ENCODE measurements around the gene CD93. TPM values are rescaled to one million over a fixed set of nuclear protein-coding genes. Genes with fewer than 3 reads are reported as not detected.

The CD93 gene
- total and polyA plus RNA-seq, 7 donors, result 7.7 to 35.7 (median 17.6) TPM

DNA sequence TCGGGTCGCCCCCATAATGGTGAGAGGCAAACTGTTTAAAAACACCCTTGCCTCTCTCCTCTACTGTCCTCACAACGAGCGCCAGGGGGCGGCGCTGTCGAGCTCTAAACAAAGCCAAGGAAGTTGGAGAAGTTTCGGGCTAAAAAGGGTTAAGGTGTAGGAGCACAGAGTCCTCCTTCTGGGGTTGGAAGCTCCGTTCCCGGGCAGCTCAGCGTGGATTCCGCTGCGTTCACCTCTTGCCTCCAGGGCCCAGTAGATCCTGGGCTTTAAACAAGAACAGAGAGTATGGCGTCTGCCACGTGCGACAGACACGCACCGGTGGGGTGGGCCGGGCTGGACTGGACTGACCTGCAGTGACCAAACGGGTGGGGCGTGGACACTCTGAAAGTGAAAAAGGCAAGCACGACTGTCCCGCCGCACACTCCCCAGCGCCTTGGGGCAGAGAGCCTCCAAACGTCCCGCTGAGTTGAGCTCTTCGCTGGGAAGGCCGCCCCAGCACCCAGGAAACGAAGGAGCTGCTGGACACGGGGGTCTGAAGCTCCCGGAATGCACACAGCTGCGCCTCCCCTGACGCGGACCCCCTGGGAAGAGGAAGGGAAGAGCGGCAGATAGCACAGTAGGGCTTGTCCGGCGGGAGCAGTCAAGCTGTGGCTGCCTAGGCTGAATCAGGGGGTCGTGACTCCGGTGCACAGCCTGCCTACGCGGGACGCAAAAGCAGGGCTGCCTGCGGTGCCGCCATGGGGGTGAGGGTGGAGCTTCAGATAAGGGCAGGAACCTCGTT lies 35.1 kb downstream of the CD93 start:
- Histone ChIP-seq H3K36me3 (ENCODE audit: insufficient read depth in 1 of 2, low read depth in 1 of 2) (no peaks in the 10 kb centered on the region), H3K27ac (peak overlapping the region; percentile 97), H3K9me3 (no peaks in the 10 kb centered on the region), H3K4me3 (peak overlapping the region; percentile 75), H3K27me3 (ENCODE audit: insufficient read depth in 3 of 3, low read length in 2 of 3) (no peaks in the 10 kb centered on the region), H3K4me1 (peaks cover 12% of the 10 kb centered on the region)
- peak; percentile 34 to 51 (median 50) for ATAC-seq
- DNase-seq, result peak; percentile 86 to 91
- TF ChIP-seq, protein P1, sequence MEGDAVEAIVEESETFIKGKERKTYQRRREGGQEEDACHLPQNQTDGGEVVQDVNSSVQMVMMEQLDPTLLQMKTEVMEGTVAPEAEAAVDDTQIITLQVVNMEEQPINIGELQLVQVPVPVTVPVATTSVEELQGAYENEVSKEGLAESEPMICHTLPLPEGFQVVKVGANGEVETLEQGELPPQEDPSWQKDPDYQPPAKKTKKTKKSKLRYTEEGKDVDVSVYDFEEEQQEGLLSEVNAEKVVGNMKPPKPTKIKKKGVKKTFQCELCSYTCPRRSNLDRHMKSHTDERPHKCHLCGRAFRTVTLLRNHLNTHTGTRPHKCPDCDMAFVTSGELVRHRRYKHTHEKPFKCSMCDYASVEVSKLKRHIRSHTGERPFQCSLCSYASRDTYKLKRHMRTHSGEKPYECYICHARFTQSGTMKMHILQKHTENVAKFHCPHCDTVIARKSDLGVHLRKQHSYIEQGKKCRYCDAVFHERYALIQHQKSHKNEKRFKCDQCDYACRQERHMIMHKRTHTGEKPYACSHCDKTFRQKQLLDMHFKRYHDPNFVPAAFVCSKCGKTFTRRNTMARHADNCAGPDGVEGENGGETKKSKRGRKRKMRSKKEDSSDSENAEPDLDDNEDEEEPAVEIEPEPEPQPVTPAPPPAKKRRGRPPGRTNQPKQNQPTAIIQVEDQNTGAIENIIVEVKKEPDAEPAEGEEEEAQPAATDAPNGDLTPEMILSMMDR (IDR thresholded peaks at IDR 0.05), result peak; percentile 77
- intact Hi-C loops (cut with DNase I), result loop anchor here (2.0 to 10.0 kb wide), 4 partner anchors 36 to 184 kb away; partner anchors contain the start of gene CD93 (in 1 of the 2)
- WGBS, 3 donors, result 10 to 14% (median 12%) methylated on average over 45 to 46 of the region's 46 CpGs

DNA sequence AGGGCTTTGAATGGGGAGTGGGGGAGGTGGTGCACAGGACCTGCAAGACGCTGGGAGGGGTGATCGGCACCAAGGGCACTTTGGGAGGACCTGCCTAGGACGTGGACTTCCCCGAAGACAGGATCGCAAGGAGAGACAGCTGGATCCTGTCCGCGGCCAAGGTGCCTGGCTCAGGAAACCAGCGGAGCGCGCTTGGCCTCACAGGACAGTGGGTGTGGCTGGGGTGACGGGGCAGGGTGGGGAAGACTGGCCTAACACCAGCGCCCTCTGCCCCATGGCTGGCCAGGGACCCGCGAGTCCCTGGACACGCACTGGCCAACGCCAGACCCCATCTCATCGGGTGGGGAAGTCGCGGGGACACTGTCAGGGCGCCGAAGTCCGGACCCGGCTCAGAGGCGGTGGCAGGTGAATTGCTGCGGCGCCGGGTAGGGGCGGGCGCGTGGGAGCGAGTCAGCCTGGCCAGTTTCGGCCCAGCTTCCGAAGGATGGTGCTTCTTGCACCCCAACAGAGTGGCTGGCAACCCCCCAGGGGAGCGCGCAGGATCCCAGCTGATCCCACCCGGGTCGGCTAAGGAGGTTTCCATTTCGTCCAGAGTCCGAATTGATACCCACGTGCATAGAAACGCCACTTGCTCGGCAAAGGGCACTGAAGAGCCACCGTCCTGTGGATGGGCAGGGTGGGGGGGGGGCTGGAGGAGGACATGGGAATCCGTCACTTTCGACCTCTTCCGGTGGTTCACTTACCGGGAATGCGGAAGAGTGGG lies 35.9 kb downstream of the CD93 start:
- intact Hi-C loops (cut with DNase I), result loop anchor here (2.0 to 10.0 kb wide), 4 partner anchors 37 to 185 kb away; partner anchors contain the start of gene CD93 (in 1 of the 2)
- Histone ChIP-seq H3K36me3 (ENCODE audit: insufficient read depth in 1 of 2, low read depth in 1 of 2) (no peaks in the 10 kb centered on the region), H3K4me3 (peak overlapping the region; percentile 75), H3K27me3 (ENCODE audit: insufficient read depth in 3 of 3, low read length in 2 of 3) (no peaks in the 10 kb centered on the region), H3K27ac (peak overlapping the region; percentile 97), H3K4me1 (peaks cover 18% of the 10 kb centered on the region), H3K9me3 (no peaks in the 10 kb centered on the region)
- TF ChIP-seq, protein P1 (IDR thresholded peaks at IDR 0.05), result no peak
- ATAC-seq, result peak; percentile 55 to 67 (median 64)
- WGBS, 3 donors, result 0 to 1% (median 0%) methylated on average over 42 to 48 of the region's 48 CpGs
- DNase-seq, result peak; percentile 71 to 87

DNA sequence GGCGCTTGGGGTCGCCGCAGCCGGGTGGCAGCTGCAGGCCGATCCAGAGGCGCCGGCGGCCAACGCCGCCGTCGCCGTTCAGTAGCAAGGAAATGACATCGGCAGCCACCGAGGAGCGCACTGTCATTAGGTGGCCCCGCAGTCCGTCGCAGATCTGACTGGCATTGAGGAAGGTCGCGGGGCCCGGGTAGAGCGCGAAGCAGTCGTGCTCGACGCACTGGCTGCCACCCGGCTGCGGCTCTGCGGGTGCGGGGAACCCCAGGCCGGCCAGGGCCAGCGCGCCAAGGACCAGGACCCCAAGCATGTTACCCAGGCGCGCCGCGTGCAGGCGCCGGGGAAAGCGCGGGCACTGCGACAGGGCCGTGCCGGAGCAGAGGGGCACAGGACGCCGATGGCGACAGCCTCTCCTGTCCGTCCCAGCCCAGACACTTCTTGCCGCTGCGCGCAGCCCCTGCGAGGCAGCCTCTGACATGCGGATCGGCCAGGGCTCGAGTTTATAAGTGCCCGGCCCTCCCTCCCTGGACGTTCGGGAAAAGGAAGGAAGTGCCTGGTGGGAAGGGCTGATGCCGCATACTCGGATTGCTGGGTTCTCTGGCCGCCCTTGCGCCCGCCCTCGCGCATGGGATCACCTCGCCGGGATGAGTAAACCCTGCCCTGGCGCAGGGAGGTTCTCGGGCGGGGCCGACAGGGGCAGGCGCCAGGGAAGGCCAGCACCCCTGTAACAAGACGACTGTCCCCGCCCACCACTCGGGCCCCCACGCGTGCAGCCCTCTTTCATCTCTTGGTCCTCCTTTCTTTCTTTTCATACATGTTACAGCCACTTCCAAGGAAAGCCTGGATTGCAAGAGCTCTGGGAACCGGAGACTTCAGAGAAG lies 36.7 kb downstream of the CD93 start, which contains the start of gene THBD:
Gene THBD, minus strand, starts transcription at position 472 of the 875 bp plus-strand sequence. Its CDS starts 168 bp downstream, at position 304.
- 0 to 1% (median 0%) methylated on average over 69 to 79 of the region's 79 CpGs for WGBS, 3 donors
- no peaks in the 10 kb centered on the region for H3K27me3 ChIP-seq (ENCODE audit: insufficient read depth in 3 of 3, low read length in 2 of 3)
- ATAC-seq (peak; percentile 62 to 72 (median 71)), DNase-seq (peak; percentile 87 to 93)
- peak within 1 kb of the TSS; percentile 75 for H3K4me3 ChIP-seq
- intact Hi-C loops (cut with DNase I), result loop anchor here (2.0 to 10.0 kb wide), 11 partner anchors 38 to 355 kb away; partner anchors contain the start of genes CD93 (in 1 of the 2) and NXT1 (in 1 of the 2)
- peak within 1 kb of the TSS; percentile 97 for H3K27ac ChIP-seq
- no peaks in the 10 kb centered on the region for H3K36me3 ChIP-seq (ENCODE audit: insufficient read depth in 1 of 2, low read depth in 1 of 2)
- TF ChIP-seq, protein P1 (IDR thresholded peaks at IDR 0.05), result no peak
- peaks cover 18% of the 10 kb centered on the region for H3K4me1 ChIP-seq
- H3K9me3 ChIP-seq, result no peaks in the 10 kb centered on the region

Data from psoas muscle (tissue), 8 donors.